HG02763 (cell line): Measurements from ENCODE around the gene EPHA5.

Source experiments
- ATAC-seq: cut with Tn5 transposase; IDR thresholded peaks from one replicate; pipeline ENCODE4 v1.9.1; 2021; ENCODE audit warnings: mild to moderate bottlenecking, moderate library complexity; ENCODE audit not compliant: unreplicated experiment

EPHA5 gene

DNA sequence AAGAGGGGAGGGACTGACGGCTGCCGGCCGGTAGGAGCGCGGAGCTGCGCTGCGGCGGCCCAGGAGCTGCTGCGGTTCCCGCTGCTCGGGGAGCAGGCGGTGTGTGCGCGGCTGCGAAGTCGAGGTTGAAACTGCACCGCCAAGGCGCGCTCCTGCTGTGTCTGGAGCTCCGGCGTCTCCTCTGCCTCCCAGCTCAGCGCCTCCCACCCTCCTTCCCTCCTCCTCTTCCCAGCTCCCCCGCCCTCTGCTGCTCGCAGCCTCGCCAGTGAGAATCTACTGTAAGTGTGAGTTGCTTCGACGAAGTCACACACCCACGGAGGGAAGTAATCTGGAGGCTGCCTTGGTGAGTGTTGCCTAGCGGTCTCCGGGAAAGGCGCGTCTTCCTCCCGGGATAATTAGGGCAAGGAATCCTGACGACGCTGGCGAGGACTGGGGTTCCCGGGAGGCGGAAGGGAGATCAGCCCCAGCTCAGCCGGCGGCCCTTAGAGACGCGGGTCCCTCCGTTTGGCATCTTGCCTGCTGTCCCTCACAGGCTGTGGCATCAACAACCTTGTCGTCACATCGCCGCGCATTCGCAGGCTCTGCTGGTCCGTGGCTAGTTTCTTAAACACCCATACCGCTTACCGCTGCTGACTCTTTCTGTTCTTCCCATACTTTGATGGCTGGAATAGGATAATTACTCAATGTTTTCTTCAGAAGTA lies at the start of gene EPHA5:
Gene EPHA5 (minus strand): TSS at position 159 of the 701 bp plus-strand sequence. CDS start 747 bp downstream, outside the sequence.
- ATAC-seq: no peak

GRCh38 chr4:65719635-65720034 lies 49.3 kb upstream of the EPHA5 start:
- ATAC-seq: no peak

DNA sequence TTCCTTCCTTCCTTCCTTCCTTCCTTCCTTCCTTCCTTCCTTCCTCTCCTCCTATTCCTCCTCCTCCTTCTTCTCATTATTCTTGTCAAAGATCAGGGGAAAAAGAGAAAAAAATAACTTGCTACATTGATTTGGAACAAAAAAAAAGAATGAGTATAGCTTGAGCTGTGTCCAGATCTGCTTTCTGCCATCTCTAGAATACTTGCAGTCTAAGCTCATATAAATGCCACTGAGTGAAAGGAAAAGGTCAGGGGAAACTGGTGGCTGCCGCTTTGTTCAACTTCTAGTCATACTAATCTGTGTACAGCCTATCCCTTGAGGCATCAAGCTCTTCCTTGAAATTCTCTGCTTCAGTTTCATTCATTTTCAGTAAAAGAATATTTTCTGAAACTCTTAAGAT lies 28.3 kb upstream of the EPHA5 start:
- no peak for ATAC-seq

- ATAC-seq: no peak
These were observed 26.1 kb upstream of the EPHA5 start for GRCh38 chr4:65696436-65696835.

- ATAC-seq: no peak
These were observed 1.1 kb upstream of the EPHA5 start for GRCh38 chr4:65671372-65671771.

DNA sequence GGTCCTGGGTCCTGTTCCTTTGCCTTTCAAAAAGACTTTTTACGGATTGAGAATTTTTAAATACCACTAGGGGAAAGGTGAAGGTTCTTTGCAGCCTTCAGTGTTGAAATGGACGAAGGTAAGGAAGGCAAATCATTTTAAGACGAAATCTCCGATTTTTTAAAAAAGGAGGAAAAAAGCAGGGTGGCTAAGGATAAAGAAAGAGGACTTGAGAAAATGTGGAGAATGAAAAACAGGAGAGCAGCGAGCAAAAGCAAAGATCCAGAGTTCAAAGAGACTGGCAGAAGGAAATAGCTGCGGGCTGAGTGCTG lies 314 bp downstream of the EPHA5 start:
- ATAC-seq: no peak

DNA sequence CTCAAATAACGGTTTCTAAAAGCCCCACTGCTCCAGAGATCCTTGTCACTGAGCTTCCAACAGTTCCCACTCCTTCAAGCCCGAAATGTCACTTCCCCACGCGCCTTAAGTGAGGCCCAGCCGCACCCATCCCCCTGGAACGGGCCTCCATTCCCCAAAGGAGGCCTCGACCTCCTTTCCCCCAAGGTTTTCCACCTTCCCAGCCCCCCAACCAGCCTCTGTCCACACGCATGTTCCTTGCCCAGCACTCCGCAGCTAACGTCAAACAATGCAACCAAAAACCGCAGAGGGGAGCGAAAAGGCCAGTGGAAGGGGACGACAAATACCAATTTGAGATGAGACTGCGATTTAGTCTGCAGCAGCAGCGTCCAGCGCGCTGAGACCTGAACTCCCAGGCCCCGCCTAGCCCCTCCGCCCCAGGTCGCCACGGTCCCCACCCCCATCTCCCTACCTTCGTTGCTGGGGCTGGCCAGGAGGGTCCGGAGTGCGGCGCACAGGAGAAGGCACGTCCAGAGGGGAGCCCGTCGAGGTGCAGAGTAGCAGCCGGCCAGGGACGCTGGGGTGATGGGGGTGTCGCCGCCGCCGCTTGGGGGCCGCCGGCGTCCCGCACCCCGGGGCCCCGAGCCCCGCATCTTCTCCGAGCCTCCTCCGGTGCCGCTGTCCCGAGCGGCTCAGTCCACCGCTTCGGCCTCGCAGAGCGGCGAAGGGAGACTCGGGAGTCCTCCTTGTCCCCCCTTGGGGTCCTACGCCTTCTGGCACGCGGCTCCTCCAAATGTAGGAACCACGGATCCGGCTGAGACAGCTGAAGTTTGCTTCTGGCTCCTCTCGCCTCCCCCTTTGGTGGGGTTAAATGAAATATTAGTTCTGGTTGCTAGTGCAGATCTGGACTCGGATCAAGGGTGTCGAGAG lies 924 bp downstream of the EPHA5 start:
- no peak for ATAC-seq

- no peak for ATAC-seq
These were observed 1.8 kb downstream of the EPHA5 start for GRCh38 chr4:65668201-65669089.

GRCh38 chr4:65667506-65668041 lies 2.7 kb downstream of the EPHA5 start:
- no peak for ATAC-seq

DNA sequence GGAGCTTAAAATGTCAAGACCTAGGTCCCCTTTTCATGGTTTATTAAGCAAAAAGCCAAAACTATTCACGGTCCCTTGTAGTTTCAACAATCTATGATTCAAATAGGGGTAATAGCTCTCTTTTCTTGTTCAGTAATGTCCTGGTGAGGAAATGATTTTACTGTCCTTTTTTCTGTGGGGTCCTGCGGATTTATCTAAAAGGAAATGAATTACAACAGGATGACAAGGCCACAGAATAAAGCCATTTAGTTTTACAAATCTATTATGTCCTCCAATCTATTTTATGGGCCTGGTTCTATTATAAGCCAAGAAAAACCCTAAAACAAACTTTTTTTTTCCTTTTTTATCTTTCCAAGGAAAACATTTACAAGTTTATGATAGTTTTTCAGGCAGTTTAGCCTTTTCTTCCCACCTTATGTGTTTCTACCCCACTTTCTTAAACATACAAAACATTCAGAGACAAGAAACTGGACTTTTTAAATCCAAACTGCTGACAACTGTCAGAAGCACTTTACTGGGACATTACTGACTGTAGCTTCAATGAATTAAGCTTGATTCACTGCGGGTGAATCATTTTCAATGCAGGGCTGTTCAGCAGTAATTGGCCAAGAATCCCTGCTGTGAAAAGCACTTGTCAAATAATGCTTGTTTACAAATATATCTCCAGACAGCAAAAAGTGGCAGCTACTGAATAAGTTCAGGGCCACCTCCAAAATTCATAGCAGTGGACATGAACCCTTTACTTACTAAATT lies 4.3 kb downstream of the EPHA5 start:
- ATAC-seq: no peak

DNA sequence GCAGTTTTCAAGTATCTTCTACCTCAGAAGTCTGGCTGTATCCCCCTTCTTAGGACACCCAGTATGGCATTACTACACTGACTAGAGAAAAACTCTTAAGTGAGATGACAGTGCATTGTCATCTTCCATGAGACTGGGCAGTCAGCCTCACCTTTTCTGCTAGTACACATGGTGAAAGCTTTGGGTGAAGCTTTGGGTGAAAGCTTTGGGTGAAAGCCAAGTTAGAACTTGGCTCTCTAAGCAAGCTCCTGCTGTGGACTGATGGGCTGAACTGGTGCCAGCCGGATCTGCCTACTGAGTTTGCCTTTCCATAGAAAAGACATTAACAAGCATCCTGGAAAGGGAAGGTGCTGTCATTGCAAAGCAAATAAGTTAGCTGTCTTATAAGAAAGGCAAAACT lies 8.8 kb downstream of the EPHA5 start:
- ATAC-seq: no peak

DNA sequence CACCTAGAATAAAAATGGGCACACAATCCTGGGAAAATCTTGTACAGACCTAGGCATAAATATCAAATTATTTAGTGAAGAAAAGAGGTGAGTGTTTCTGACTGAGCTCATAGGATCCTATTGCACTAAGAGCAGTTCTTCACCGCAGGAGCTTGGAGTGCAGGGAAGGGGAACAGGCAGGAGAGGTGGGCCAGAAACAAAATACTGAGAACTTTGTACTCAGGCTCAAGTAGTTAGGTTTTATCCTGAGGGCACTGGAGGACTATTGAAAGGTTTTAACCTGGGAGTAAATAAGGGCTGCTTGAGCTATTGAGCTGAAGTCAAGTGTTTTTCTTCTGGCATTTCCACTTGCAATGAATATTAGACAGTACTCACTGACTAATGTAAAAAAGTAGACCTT lies 12.2 kb downstream of the EPHA5 start:
- ATAC-seq: no peak

GRCh38 chr4:65656008-65656407 lies 14.3 kb downstream of the EPHA5 start:
- ATAC-seq: no peak

GRCh38 chr4:65654976-65655375 lies 15.3 kb downstream of the EPHA5 start:
- no peak for ATAC-seq

DNA sequence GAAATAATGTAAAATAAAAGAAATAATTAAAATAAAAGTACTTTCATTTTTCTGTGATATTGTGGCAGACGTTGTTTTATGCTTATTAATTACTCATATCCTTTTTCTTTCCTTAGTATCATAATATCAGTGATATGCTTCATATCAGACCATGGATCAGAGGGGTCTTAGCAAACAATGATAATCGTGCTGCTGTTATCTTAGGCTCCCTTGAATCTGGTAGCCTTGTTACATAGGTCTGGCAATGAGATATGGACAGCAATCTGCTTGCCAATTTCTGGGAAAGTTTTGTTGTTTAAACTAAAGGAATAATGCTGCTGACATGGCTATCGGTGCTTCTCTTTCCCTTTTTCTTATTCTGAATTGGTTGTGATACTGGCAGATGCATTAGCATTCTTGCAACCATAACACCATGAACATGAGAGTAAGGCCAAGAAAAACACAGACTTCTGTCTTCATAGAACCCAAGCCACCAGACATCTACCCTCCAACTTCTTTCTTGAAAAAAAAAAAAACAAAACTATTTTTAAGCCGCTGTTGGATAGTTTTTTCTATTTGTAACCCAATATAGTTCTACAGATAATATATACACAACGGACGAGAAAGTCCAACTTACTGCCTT lies 16.4 kb downstream of the EPHA5 start:
- no peak for ATAC-seq

- ATAC-seq: no peak
These were observed 18.5 kb downstream of the EPHA5 start for GRCh38 chr4:65651751-65652150.

DNA sequence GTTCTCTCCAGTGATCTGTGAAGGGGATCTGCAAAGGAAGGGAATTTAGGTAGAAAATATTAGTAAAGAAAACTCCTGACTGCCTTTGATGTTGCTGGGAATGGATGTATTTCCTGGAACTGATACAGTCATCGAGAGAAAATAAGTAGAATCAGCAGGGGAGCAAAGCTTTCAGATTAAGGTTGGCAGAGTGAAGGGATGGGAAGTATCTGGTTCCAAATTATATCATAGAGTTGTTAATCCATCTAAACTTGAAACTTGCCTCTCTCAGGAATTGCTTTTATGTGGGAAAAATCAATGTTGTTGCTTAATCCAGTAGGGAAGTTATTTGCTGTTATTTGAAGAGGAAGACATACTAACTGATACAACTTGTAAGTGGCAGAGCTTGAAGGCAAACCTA lies 19.3 kb downstream of the EPHA5 start:
- ATAC-seq: no peak

DNA sequence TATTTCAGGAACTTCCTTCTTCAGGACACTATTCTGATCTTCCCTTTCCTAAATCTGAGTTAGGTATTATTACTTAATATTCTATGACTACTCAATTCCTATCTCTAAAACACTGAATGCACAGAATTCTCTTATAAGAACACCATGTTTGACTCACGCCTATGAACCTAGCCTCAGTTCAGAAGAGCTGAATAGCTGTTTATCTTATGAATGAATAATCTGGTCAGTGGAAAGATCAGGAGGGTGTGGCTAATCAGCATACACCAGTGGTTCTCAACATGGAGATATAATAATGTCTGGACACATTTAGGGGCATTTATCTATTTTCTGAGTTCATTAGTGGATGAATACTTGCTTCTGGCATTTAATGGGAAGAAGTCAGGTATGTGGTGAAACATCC lies 24.2 kb downstream of the EPHA5 start:
- ATAC-seq: no peak

GRCh38 chr4:65645185-65645584 lies 25.1 kb downstream of the EPHA5 start:
- no peak for ATAC-seq
